ENCODE measurements around the gene P2RY2. TPM values are rescaled to one million over a fixed set of nuclear protein-coding genes. Genes with fewer than 3 reads are reported as not detected.

Gene P2RY2
- total and polyA plus RNA-seq, 2 experiments from 2014 or later = 0.63 to 1.6 TPM

GRCh38 chr11:73201249-73201648, 16.8 kb upstream of the P2RY2 start (continued):
- TF ChIP-seq, protein P1, sequence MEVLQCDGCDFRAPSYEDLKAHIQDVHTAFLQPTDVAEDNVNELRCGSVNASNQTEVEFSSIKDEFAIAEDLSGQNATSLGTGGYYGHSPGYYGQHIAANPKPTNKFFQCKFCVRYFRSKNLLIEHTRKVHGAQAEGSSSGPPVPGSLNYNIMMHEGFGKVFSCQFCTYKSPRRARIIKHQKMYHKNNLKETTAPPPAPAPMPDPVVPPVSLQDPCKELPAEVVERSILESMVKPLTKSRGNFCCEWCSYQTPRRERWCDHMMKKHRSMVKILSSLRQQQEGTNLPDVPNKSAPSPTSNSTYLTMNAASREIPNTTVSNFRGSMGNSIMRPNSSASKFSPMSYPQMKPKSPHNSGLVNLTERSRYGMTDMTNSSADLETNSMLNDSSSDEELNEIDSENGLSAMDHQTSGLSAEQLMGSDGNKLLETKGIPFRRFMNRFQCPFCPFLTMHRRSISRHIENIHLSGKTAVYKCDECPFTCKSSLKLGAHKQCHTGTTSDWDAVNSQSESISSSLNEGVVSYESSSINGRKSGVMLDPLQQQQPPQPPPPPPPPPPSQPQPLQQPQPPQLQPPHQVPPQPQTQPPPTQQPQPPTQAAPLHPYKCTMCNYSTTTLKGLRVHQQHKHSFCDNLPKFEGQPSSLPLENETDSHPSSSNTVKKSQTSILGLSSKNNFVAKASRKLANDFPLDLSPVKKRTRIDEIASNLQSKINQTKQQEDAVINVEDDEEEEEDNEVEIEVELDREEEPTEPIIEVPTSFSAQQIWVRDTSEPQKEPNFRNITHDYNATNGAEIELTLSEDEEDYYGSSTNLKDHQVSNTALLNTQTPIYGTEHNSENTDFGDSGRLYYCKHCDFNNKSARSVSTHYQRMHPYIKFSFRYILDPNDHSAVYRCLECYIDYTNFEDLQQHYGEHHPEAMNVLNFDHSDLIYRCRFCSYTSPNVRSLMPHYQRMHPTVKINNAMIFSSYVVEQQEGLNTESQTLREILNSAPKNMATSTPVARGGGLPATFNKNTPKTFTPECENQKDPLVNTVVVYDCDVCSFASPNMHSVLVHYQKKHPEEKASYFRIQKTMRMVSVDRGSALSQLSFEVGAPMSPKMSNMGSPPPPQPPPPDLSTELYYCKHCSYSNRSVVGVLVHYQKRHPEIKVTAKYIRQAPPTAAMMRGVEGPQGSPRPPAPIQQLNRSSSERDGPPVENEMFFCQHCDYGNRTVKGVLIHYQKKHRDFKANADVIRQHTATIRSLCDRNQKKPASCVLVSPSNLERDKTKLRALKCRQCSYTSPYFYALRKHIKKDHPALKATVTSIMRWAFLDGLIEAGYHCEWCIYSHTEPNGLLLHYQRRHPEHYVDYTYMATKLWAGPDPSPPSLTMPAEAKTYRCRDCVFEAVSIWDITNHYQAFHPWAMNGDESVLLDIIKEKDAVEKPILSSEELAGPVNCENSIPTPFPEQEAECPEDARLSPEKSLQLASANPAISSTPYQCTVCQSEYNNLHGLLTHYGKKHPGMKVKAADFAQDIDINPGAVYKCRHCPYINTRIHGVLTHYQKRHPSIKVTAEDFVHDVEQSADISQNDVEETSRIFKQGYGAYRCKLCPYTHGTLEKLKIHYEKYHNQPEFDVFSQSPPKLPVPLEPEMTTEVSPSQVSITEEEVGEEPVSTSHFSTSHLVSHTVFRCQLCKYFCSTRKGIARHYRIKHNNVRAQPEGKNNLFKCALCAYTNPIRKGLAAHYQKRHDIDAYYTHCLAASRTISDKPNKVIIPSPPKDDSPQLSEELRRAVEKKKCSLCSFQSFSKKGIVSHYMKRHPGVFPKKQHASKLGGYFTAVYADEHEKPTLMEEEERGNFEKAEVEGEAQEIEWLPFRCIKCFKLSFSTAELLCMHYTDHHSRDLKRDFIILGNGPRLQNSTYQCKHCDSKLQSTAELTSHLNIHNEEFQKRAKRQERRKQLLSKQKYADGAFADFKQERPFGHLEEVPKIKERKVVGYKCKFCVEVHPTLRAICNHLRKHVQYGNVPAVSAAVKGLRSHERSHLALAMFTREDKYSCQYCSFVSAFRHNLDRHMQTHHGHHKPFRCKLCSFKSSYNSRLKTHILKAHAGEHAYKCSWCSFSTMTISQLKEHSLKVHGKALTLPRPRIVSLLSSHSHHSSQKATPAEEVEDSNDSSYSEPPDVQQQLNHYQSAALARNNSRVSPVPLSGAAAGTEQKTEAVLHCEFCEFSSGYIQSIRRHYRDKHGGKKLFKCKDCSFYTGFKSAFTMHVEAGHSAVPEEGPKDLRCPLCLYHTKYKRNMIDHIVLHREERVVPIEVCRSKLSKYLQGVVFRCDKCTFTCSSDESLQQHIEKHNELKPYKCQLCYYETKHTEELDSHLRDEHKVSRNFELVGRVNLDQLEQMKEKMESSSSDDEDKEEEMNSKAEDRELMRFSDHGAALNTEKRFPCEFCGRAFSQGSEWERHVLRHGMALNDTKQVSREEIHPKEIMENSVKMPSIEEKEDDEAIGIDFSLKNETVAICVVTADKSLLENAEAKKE (CRISPR knock-in tag; IDR thresholded peaks at IDR 0.05) = no peak
- no peak for TF ChIP-seq ETS1 (IDR thresholded peaks at IDR 0.05)

GRCh38 chr11:73201888-73202780, 15.9 kb upstream of the P2RY2 start:
- H3K9me3 Mint-ChIP-seq = no peaks in the 10 kb centered on the region
- H3K79me2 ChIP-seq (replicated peaks; ENCODE audit: insufficient read depth) = no peaks in the 10 kb centered on the region
- no peaks in the 10 kb centered on the region for H3K36me3 ChIP-seq (ENCODE audit: insufficient read depth)
- H3K9me2 ChIP-seq (ENCODE audit: insufficient read depth) = 0 out of 2 replicates have a peak, but pooled peaks cover under 1% of the 10 kb centered on the region
- H3K27me3 Mint-ChIP-seq (ENCODE audit: insufficient read depth, low read depth, poor library complexity) = peaks cover 5% of the 10 kb centered on the region
- peaks cover 26% of the 10 kb centered on the region for H3K4me1 Mint-ChIP-seq
- H3K4me2 ChIP-seq = no peak overlapping the region
- no peak overlapping the region for H3K27ac Mint-ChIP-seq
- DNase-seq (ENCODE audit: low spot score) = no peak
- ATAC-seq = no peak
- peaks cover 22% of the 10 kb centered on the region for H3K4me1 ChIP-seq (ENCODE audit: insufficient read depth)
- H3K27me3 ChIP-seq (ENCODE audit: insufficient read depth) = no peaks in the 10 kb centered on the region
- H3K36me3 Mint-ChIP-seq (ENCODE audit: low read depth) = no peaks in the 10 kb centered on the region
- H2AFZ ChIP-seq = no peak overlapping the region
- no peaks in the 10 kb centered on the region for H3F3A ChIP-seq (replicated peaks; ENCODE audit: low read depth)
- H3K4me3 Mint-ChIP-seq = no peak overlapping the region
- H3K4me3 ChIP-seq = no peak overlapping the region
- H4K20me1 ChIP-seq (replicated peaks; ENCODE audit: insufficient read depth) = no peaks in the 10 kb centered on the region
- no peak overlapping the region for H3K27ac ChIP-seq (ENCODE audit: low read depth)
- no peak for TF ChIP-seq STAT1 (IDR thresholded peaks at IDR 0.05; ENCODE audit: unreplicated experiment)
- TF ChIP-seq, protein P1 (CRISPR knock-in tag; IDR thresholded peaks at IDR 0.05) = no peak
- TF ChIP-seq JUNB (IDR thresholded peaks at IDR 0.05; ENCODE audit: unreplicated experiment) = no peak

Measured in GM23338 (cell line).